GM19372 (cell line): ENCODE results near the gene SSTR4.

Source experiments
- ATAC-seq: cut with Tn5 transposase; IDR thresholded peaks from one replicate; pipeline ENCODE4 v1.9.1; 2021; ENCODE audit warnings: mild to moderate bottlenecking, low read depth, moderate library complexity; ENCODE audit not compliant: unreplicated experiment

SSTR4 gene

GRCh38 chr20:23063168-23063567, 28.1 kb downstream of the SSTR4 start:
- no peak for ATAC-seq

DNA sequence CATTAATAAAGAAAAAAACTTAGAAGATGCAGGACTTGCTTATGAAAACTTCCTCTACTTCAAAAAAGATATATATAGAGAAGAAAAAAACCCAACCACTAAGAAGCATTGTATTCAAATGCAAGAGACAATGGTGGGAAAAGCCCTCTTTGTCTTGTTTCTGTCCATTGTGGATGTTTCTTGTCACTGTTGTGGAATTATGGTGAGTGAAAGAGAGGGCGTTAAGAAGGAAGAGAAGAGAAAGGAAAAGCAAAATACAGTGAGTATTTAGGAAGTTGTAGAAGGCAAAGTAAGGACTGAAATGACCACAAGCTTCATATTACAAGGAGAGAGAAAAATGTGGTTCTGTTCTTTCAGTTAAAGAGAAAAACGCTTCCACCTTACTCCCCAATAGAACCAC, 28.5 kb downstream of the SSTR4 start:
- no peak for ATAC-seq

DNA sequence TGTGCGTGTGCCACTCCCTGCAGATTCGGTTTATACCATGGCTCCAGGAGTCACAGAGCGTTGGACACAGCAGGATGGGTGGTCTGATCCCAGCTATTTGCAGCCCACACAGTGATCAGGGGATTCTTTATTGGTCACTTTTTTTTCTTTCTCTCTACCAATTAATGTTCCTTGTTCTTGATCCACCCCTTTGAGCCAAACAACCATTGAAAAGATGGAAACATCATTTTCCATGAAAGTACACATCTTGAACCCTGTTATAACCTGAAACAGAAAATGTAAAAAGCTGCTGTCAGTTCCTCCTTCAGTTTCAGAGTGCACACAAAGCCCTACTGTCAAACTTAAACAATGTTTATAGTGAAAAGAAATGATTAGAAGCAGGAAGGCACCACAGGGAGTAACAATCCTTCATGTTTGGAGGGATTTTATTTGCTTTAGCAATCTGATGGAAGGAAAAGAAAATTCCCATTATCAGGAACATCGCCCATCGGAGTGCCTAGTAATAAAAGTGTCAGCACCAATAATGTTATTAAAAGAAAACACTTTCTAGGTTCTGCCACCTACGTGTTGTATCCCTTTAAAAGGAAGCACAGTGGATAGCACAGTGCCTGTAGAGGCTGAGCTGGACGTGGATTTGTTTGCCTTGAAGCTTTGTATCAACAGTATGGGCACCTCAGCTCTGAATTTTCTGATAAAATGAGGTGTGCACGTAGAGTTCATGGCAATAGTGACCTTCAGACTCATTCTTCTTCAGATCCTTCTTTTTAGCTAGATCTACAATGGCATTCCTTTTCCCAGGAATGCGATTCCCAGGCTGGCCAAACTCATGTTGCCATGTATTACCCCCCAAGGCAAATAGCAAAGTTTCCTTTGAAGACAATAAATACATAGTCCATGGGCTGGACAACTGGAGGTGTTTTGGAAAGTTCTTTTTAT, 30.4 kb downstream of the SSTR4 start:
- ATAC-seq, result no peak

- ATAC-seq, result no peak
Measured at GRCh38 chr20:23066772-23067171, 31.7 kb downstream of the SSTR4 start.

- ATAC-seq, result no peak
Measured at GRCh38 chr20:23068283-23068682, 33.2 kb downstream of the SSTR4 start.

GRCh38 chr20:23069108-23069507, 34.0 kb downstream of the SSTR4 start:
- ATAC-seq, result no peak

- ATAC-seq, result no peak
Measured at GRCh38 chr20:23071398-23071797, 36.3 kb downstream of the SSTR4 start.

DNA sequence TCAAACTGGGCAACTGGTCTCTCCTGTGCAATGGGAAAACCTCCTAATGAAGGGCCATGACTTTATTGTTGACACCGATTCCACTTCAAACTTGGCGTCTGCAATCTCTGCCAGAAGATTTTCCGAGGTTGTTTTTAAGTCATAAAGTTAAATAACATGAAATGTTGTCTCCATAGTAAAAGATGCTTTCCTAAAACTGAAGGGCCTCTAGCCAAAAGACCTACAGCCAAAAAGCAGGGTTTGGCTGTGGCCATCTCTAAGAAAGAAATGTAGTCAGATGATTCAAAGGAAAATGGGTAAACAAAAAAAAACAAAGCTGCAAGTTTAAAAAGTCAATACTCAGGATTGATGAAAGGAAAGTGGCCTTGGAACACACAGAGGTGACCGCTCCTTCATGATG, 36.9 kb downstream of the SSTR4 start:
- ATAC-seq, result no peak

GRCh38 chr20:23072892-23073586, 37.9 kb downstream of the SSTR4 start:
- no peak for ATAC-seq

GRCh38 chr20:23074052-23074451, 38.9 kb downstream of the SSTR4 start:
- no peak for ATAC-seq

DNA sequence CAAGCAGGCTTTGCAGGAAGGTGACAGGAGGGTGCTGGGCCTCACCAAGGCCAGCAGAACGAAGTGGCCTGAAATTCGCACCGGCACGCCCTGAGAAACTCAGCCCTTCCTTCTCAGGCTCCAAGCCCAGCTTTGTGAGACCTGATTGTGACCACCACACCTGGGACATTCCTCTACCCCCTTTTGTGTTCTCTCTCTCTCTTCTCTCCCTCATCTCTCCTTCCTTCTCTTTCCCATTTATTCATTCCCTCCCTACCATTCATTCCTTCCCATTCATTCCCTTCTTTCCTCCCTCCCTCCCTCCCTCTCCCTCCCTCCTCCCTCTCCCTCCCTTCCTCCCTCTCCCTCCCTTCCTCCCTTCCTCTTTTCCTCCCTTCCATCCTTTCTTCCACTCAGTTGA, 42.2 kb downstream of the SSTR4 start:
- no peak for ATAC-seq

DNA sequence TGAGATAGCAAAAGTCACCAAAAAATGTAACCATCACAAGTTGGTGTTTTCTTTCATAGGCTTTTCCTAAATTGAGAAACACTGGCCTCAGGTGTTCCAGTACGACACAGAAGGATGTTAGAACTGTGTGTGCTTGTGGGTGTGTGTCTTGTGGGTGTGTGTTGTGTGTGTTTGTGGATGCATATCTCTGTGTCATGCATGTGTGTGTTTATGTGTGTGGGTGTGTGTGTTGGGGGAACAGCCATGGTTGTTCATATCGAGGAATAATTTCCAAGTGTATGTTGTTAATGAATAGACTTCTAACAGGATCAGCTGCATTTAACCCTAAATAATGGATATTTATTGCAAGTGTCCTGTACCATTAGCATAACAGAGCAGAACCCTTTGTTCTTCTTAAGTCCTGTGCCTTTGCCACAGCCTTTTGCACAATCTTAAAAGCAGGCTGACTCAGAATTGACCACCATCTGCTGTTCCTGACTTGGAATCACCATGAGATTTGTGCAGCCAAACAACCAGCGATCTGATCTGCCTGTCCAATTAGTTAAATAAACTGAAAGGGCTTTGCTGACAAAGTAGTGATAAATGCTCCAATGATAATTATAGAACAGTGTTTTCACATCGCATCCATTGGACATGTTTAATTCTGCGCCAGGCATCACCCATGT, 43.4 kb downstream of the SSTR4 start:
- ATAC-seq, result no peak

- no peak for ATAC-seq
Measured at GRCh38 chr20:23079016-23079351, 43.9 kb downstream of the SSTR4 start.

GRCh38 chr20:23079926-23080325, 44.8 kb downstream of the SSTR4 start:
- no peak for ATAC-seq

DNA sequence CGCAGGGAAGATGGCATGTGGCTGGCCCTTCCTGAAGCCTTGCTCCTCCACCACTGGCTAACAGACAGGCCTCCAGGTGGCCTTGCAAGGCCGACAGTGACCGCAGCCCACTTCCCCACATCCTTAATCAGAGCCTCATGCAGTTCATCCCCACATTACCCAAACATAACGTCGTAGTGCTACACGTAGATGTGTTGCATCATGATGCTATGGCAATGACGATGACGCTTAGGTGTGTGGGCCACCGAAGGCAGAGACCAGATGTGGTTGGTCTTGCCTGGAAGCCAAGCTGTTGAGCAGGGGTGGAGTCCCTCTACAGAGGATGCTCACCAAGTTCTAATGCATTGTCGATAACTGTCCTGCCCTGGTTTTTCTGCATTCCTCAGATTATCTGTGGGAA, 45.4 kb downstream of the SSTR4 start:
- ATAC-seq, result no peak

DNA sequence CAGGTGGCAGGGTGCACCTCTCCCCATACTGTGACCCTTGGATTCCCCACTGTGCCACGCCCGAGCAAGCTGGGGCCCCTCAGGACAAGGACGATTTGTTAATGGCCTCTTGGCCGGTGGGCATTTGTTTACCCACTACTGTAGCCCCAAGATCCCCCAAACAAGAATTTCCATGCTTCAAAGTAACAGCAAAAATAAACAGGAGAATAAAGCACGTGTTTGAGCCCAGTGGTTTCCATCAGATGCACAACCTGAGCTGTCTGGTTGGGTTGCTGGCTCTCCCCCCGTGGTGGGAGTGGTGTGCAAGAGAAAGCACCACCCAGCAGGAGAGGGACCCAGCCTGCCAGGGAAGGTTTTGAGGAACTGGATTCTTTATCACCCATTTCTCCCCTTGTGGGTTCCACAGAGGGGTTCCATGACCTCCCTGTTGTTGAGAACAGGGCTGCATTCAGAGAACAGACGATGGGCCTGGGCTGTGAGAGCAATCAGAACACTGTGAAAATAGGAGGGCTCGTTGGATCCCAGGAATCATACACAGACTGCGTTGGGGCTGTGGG, 46.2 kb downstream of the SSTR4 start:
- ATAC-seq, result no peak

GRCh38 chr20:23082846-23083552, 47.9 kb downstream of the SSTR4 start:
- ATAC-seq, result no peak

DNA sequence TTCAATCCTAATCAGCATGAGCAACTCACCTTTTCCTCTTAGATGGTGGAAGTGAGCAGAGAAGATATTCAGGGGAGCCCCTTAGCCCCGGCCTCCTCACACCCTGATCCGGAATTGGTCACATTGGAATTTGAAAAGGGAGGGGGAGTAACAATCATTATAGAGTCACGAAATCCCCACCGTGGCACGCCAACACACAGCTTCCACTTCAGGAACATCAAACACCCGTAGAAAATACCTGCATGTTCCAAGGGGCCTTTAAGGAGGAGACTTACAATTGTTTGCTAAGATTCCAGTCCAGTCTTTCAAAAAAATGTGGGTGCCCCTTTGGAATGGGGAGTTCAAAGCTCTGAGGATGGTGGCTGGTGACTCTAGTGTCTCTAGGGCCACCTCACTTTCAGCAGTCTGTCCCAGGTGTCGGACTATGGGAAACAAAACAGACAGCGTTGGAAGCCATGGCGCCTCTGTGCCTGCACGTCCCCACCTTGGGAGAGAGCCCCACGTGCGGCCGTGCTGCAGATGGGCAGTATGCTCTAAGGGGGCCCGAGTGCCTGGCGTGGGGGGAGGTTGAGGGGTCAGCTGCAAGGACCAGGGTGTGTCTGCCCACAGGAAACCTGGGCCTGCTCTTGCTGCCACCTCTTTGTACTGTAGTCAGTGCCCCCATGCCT, 48.6 kb downstream of the SSTR4 start:
- no peak for ATAC-seq

DNA sequence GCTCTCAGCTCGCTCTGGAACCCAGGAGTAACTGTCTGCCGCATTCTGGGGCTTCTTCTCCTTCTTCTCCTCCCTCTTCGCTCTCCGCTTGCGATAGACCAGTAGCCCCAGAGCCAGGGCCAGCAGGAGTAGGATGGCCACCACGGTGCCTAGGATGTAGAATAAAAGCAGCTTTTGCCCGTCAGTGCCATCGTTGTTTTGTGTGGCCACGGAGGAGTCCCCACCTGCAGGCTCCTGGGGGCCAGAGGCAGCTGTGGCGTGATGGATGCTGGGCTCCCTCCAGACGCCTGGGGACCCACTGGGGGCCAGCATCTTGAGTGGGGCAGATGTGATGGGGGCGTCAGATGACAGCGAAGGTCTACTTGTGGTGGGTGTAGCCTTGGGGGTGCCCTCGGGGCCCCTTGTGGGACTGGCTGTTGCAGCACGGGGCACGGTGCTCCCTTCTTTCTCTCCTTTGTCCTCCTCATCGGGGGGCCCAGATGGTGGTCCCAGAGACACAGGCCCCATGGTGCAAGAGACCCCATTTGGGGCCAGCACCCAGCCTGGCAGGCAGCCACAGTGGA, 49.3 kb downstream of the SSTR4 start:
- no peak for ATAC-seq
